B cell (primary cell): ENCODE data around the gene EHF.

Experiments used
- CTCF ChIP-seq: fragments of 200-600 bp; IDR thresholded peaks from one replicate; pipeline ENCODE4 v1.8.0; 2022; ENCODE audit warnings: antibody characterized with exemption, mild to moderate bottlenecking
- EZH2 ChIP-seq: IDR thresholded peaks from 2 replicates; pipeline ENCODE4 v1.6.1; 2012; ENCODE audit warnings: borderline replicate concordance, low read depth, mild to moderate bottlenecking, moderate library complexity, low read length; ENCODE audit not compliant: insufficient read depth, poor library complexity, severe bottlenecking

GRCh38 chr11:34653851-34654482 lies 33.1 kb downstream of the EHF start:
- TF ChIP-seq CTCF = no peak
- TF ChIP-seq EZH2 = no peak
